Choroid plexus epithelial cell (primary cell): Measurements from ENCODE around the gene MAT2A.
A peak's percentile ranks its signal among the peaks of the same experiment; 100 is the strongest.

Experiments
- DNase-seq: peaks from one replicate; pipeline ENCODE4 v3.0.0-alpha.2; 2010; ENCODE audit warnings: low read depth
- H3K4me3 ChIP-seq: 2 replicates; pipeline ENCODE4 v1.5.1; 2011; ENCODE audit warnings: low read depth, mild to moderate bottlenecking, control low read depth, low read length, moderate library complexity
- CTCF ChIP-seq: conservative IDR thresholded peaks from 2 replicates; pipeline ENCODE4 v1.5.1; 2011; ENCODE audit warnings: low read depth, mild to moderate bottlenecking, control low read depth, inconsistent platforms, low read length, moderate library complexity

The MAT2A gene

GRCh38 chr2:85582492-85582891 is 43.5 kb downstream of the MAT2A start:
- no peak overlapping the region for H3K4me3 ChIP-seq
- TF ChIP-seq CTCF: no peak
- no peak for DNase-seq

DNA sequence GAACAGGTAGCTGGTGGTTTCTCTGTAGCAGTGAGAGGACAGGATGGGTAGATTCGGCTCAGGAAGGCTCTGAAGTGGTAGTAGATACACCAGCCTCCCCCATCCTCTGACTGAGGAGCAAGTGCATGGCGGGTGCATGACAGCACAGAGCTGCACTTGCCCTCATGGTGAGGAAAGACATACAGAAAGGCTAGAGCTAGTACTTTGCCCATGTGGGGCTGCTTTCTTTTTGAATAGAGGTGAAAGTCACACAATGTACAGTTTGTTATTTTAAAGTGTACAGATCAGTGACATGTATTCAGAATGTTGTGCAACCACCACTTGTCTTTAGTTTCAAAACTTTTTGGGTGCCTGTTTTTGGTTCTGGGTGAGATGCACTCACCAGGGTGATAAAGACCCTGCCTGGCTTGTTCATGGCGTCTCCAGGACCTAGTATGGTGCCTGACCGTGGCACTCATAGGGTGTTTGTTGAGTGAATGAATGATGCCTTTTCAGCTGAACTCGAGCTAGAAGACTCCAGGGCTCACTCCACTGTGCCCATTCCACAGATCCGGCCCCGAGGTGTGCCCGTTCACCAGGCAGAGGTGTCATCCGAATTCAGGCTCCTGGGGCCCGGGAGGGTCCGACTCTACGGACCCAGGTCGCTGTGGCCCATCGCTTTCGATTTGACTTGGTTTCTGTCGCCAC is 44.8 kb downstream of the MAT2A start:
- no peak for DNase-seq
- H3K4me3 ChIP-seq: peak overlapping the region; percentile 69
- TF ChIP-seq CTCF: no peak

DNA sequence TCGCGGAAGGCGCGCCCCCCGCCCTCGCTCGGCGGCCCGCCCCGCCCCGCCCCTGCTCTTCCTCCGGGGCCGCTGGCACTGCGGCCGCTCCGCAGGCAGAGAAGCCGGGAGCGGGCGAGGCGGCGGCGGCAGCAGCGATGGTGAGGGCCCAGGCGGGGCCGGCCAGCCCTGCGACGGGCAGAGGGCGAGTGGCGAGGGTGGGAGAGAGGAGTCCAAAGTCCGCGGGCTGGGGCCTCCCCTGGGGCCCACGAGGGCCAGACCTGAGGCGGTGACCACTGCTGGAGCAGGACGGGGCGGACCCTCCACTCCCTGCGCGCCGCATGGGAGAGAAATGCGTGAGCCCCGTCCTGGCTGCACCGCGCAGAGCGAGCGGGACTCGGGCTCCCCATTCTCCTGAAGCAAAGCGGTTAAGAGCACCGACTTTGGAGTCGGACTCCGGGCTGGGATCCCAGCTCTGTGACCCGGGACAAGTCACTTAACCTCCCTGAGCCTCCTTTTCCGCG is 45.4 kb downstream of the MAT2A start, which contains the start of gene VAMP5:
Gene VAMP5 (plus strand): TSS at position 78 of the 503 bp plus-strand sequence. CDS start 60 bp downstream, at position 138.
- no peak for TF ChIP-seq CTCF
- DNase-seq: no peak
- H3K4me3 ChIP-seq: peak within 1 kb of the TSS; percentile 69

DNA sequence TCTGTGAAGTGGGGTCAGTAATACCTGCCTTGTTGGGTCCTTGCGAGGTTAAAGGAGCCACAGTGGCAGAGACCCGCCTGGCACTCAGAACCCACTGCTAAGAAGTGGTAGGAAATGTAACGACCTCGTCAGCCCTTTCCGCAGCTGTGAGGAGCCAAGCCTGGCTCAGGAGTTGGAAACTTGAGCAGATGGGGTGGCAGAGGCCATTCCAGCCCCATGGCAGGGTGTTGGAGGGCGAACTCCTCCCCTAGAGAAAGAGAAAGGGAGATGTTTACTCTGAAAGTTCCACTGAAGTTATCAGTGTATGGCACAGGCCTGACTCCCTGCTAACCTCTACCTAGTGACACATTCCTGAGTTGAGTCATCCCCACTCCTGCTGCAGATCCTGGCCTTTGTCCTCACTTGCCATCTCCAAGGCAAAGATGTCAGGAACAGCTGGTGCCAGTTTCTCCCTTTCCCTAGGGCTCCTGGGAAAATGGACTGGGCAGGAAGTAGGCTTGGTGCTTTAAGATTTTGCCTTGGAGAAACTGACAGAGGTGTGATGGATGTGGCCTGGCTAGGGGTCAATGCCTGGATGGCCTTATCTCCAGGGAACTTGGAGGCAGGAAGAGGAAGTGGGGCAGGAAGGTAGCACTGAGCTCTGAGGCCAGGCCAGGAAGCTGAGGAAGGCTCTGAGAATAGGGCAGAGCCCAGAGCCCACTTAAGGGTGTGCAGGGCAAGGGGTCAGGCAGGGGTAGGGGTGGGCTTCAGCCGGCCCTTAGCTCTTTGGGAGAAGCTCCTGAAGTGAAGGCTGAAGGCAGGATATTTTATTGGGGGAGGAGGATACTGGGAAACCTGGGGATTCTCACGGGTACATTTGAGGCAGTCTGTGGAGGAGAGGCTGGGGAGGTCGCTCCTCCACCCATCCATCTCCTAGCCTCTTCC is 46.2 kb downstream of the MAT2A start:
- TF ChIP-seq CTCF: no peak
- peak; percentile 36 for DNase-seq
- peak overlapping the region; percentile 69 for H3K4me3 ChIP-seq

DNA sequence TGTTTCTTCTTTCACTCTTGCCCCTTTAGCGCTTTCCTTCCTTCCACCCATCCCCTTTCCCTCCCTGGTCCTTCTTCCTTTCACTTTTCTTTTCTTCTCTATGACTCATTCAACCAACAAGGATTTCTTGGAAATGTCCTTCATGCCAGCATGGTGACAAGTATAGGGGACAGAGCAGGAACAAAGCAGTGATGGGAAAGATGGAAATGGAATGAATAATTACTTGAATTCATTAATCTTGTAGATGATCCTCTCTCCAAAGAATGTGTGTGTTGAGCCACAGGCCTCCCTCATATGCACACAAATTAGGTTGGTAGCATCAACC is 46.8 kb downstream of the MAT2A start:
- no peak overlapping the region for H3K4me3 ChIP-seq
- DNase-seq: no peak
- TF ChIP-seq CTCF: no peak

DNA sequence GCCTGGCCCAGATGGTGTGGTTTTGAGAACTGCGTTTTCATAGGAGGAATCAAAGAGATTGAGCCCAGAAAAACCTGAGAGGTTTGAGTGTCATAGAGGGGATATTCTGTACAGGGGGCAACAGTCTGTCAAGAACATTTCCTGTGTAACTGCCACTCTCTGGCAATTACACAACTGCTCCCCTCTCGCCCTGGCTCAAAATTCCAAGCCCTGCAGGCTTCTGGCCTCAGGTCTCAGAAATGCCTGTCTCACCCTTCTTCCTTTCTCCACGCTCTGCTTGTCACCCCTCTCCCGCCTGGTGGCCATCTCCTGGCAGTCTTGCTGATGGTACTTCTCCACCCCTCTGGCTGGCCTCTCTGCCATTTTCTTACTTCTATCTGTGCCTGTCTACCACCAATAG is 49.3 kb downstream of the MAT2A start:
- DNase-seq: no peak
- H3K4me3 ChIP-seq: no peak overlapping the region
- no peak for TF ChIP-seq CTCF
